ENCODE measurements around the gene KLHL42.

Gene KLHL42

GRCh38 chr12:27762757-27763156 is 17.3 kb upstream of the KLHL42 start:
- no peak for DNase-seq (ENCODE audit: extremely low spot score)
- POLR2A ChIA-PET = no interaction called here
- CTCF ChIA-PET = no interaction called here
- TF ChIP-seq FOXK2 (IDR thresholded peaks at IDR 0.05) (no peak), ARNT (IDR thresholded peaks at IDR 0.05) (no peak), SP1 (IDR thresholded peaks at IDR 0.05) (no peak), BHLHE40 (IDR thresholded peaks at IDR 0.05; ENCODE audit: borderline replicate concordance) (no peak), SUZ12 (IDR thresholded peaks at IDR 0.05) (no peak), FOXM1 (IDR thresholded peaks at IDR 0.05; ENCODE audit: borderline replicate concordance) (no peak), NFRKB (IDR thresholded peaks at IDR 0.05) (no peak), HDGF (IDR thresholded peaks at IDR 0.05; ENCODE audit: borderline replicate concordance) (no peak), FOXA1 (IDR thresholded peaks at IDR 0.05) (no peak), ZNF384 (IDR thresholded peaks at IDR 0.05) (no peak), L3MBTL2 (conservative IDR thresholded peaks at IDR 0.05) (no peak), ELF4 (IDR thresholded peaks at IDR 0.05) (no peak), CTBP1 (IDR thresholded peaks at IDR 0.05; ENCODE audit: borderline replicate concordance) (no peak), LEF1 (IDR thresholded peaks at IDR 0.05; ENCODE audit: borderline replicate concordance) (no peak), TARDBP (IDR thresholded peaks at IDR 0.05) (no peak)
- TF ChIP-seq, protein P1, sequence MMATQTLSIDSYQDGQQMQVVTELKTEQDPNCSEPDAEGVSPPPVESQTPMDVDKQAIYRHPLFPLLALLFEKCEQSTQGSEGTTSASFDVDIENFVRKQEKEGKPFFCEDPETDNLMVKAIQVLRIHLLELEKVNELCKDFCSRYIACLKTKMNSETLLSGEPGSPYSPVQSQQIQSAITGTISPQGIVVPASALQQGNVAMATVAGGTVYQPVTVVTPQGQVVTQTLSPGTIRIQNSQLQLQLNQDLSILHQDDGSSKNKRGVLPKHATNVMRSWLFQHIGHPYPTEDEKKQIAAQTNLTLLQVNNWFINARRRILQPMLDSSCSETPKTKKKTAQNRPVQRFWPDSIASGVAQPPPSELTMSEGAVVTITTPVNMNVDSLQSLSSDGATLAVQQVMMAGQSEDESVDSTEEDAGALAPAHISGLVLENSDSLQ (IDR thresholded peaks at IDR 0.05) = no peak

GRCh38 chr12:27766587-27766986 is 13.4 kb upstream of the KLHL42 start:
- TF ChIP-seq FOXA1 (IDR thresholded peaks at IDR 0.05) (no peak), HDGF (IDR thresholded peaks at IDR 0.05; ENCODE audit: borderline replicate concordance) (no peak), NFRKB (IDR thresholded peaks at IDR 0.05) (no peak)
- TF ChIP-seq, protein P1 (IDR thresholded peaks at IDR 0.05) = no peak
- ChIA-PET POLR2A (no interaction called here), CTCF (interaction anchor here (0.6 kb wide), 1 partner anchor 34 kb away, joined by 3 read pairs; no protein-coding TSS in a partner anchor)
- no peak for DNase-seq (ENCODE audit: extremely low spot score)

DNA sequence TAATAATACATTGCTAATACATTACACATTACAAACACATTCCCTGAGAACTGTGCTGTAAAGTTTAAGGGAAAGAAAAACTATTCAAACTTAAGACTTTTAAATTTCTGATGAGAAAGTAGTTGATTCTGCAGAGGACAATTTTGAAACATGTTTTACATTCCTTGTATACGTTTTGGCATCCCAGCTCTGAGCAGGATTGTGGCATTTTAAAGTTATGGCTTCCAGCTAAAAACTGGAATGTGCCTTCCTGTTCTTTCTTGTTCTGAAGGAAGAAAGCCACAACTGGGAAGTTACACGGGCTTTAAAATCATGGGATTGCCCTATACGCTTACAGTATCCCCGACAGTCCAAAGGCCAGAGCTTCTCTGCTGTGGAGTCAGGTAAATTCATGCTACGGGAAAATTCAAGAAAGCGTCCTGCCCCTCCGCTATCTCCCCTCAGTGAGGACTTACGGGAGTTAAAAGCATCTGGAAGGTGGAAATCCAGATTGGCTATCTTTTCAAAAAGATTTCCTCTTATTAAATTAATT is 10.8 kb upstream of the KLHL42 start:
- POLR2A ChIA-PET = no interaction called here
- DNase-seq (ENCODE audit: extremely low spot score) = no peak
- CTCF ChIA-PET = no interaction called here

DNA sequence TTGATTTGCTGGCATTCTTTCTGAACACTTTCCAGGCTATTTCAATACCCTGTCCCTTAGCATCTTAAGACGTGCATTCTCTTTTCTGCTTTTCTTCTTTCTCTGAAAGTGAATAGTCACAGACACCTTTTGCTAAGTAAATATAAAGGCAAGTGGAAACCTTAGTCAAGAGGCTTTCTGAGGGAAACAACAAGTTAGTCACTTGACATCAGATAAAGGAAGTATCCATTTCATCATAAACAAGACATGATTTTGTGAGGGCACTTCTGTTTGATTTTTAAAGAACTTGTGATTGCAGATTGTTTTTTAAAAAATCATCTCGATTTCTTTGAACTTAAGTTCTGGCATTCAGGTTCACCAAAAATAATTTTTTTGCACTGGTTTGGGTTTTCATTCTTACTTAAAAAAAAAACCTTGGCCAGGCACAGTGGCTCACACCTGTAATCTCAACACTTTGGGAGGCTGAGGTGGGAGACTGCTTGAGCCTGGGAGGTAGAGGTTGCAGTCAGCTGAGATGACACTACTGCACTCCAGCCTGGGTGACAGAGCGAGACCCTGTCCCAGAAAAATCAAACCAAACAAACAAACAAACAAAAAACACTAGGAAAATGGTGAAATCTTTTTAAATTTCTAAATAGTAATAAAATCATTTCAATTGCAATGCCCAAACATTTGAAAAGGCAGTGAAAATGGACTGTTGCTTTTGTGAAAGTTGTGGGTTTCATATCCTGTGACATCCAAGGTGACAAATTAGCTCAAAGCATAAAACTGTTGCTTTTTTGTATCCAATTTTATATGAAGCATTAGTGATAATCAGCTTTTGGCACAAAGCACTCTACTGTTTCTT is 8.3 kb upstream of the KLHL42 start:
- ChIA-PET POLR2A (interaction anchor here (1.5 kb wide), 1 partner anchor 8 kb away, joined by 11 read pairs; the partner anchor contains the start of genes KLHL42 and MANSC4), CTCF (no interaction called here)
- TF ChIP-seq ZNF384 (IDR thresholded peaks at IDR 0.05) = no peak
- no peak for TF ChIP-seq CTBP1 (IDR thresholded peaks at IDR 0.05; ENCODE audit: borderline replicate concordance)
- TF ChIP-seq FOXA1 (IDR thresholded peaks at IDR 0.05) = no peak
- TF ChIP-seq FOXK2 (IDR thresholded peaks at IDR 0.05) = no peak
- TF ChIP-seq NFRKB (IDR thresholded peaks at IDR 0.05) = no peak
- no peak for TF ChIP-seq ARNT (IDR thresholded peaks at IDR 0.05)
- no peak for TF ChIP-seq BHLHE40 (IDR thresholded peaks at IDR 0.05; ENCODE audit: borderline replicate concordance)
- no peak for TF ChIP-seq FOXM1 (IDR thresholded peaks at IDR 0.05; ENCODE audit: borderline replicate concordance)
- no peak for DNase-seq (ENCODE audit: extremely low spot score)

More for the DNA sequence above, 10.8 kb upstream of the KLHL42 start:
- no peak for TF ChIP-seq ARNT (IDR thresholded peaks at IDR 0.05)
- TF ChIP-seq NFRKB (IDR thresholded peaks at IDR 0.05) = no peak
- TF ChIP-seq HDGF (IDR thresholded peaks at IDR 0.05; ENCODE audit: borderline replicate concordance) = no peak
- no peak for TF ChIP-seq SUZ12 (IDR thresholded peaks at IDR 0.05)
- TF ChIP-seq TARDBP (IDR thresholded peaks at IDR 0.05) = no peak
- no peak for TF ChIP-seq CTBP1 (IDR thresholded peaks at IDR 0.05; ENCODE audit: borderline replicate concordance)
- TF ChIP-seq FOXK2 (IDR thresholded peaks at IDR 0.05) = no peak
- no peak for TF ChIP-seq ELF4 (IDR thresholded peaks at IDR 0.05)
- TF ChIP-seq FOXA1 (IDR thresholded peaks at IDR 0.05) = no peak
- no peak for TF ChIP-seq LEF1 (IDR thresholded peaks at IDR 0.05; ENCODE audit: borderline replicate concordance)
- no peak for TF ChIP-seq SP1 (IDR thresholded peaks at IDR 0.05)
- TF ChIP-seq, protein P1 (IDR thresholded peaks at IDR 0.05) = no peak
- no peak for TF ChIP-seq BHLHE40 (IDR thresholded peaks at IDR 0.05; ENCODE audit: borderline replicate concordance)
- no peak for TF ChIP-seq ZNF384 (IDR thresholded peaks at IDR 0.05)
- no peak for TF ChIP-seq L3MBTL2 (conservative IDR thresholded peaks at IDR 0.05)
- TF ChIP-seq FOXM1 (IDR thresholded peaks at IDR 0.05; ENCODE audit: borderline replicate concordance) = no peak

GRCh38 chr12:27772328-27773049 is 7.5 kb upstream of the KLHL42 start:
- CTCF ChIA-PET = no interaction called here
- TF ChIP-seq SP1 (IDR thresholded peaks at IDR 0.05) = no peak
- no peak for TF ChIP-seq CTBP1 (IDR thresholded peaks at IDR 0.05; ENCODE audit: borderline replicate concordance)
- no peak for TF ChIP-seq SUZ12 (IDR thresholded peaks at IDR 0.05)
- no peak for TF ChIP-seq ELF4 (IDR thresholded peaks at IDR 0.05)
- no peak for TF ChIP-seq TARDBP (IDR thresholded peaks at IDR 0.05)
- no peak for TF ChIP-seq BHLHE40 (IDR thresholded peaks at IDR 0.05; ENCODE audit: borderline replicate concordance)
- no peak for TF ChIP-seq LEF1 (IDR thresholded peaks at IDR 0.05; ENCODE audit: borderline replicate concordance)
- TF ChIP-seq L3MBTL2 (conservative IDR thresholded peaks at IDR 0.05) = no peak
- TF ChIP-seq FOXA1 (IDR thresholded peaks at IDR 0.05) = no peak
- no peak for TF ChIP-seq NFRKB (IDR thresholded peaks at IDR 0.05)
- no peak for TF ChIP-seq FOXM1 (IDR thresholded peaks at IDR 0.05; ENCODE audit: borderline replicate concordance)
- TF ChIP-seq HDGF (IDR thresholded peaks at IDR 0.05; ENCODE audit: borderline replicate concordance) = no peak
- no peak for TF ChIP-seq ZNF384 (IDR thresholded peaks at IDR 0.05)
- no peak for TF ChIP-seq FOXK2 (IDR thresholded peaks at IDR 0.05)
- no peak for TF ChIP-seq ARNT (IDR thresholded peaks at IDR 0.05)
- TF ChIP-seq, protein P1 (IDR thresholded peaks at IDR 0.05) = no peak
- POLR2A ChIA-PET = interaction anchor here (1.5 kb wide), 1 partner anchor 7 kb away, joined by 11 read pairs; the partner anchor contains the start of genes KLHL42 and MANSC4
- DNase-seq (ENCODE audit: extremely low spot score) = no peak

Measured in HEK293T (cell line).